Upper lobe of left lung (tissue), 4 donors: ENCODE measurements around the gene RBM42.

Experiments used
- POLR2AphosphoS5 ChIP-seq, 2 donors: sonication (generic); formaldehyde crosslinking; IDR thresholded peaks; one replicate each; pipeline ENCODE4 v1.5.1; 2017; ENCODE audit warnings: antibody characterized with exemption in 2 of 2
- TF ChIP-seq, protein P1 (sequence below), 6 experiments: fragments of 450-650 bp in 4 of 6; fragments of 200-600 bp in 2 of 6; sonication (generic) in 2 of 6; IDR thresholded peaks; one replicate each; pipeline ENCODE4 v1.5.1; 2016 to 2019; ENCODE audit warnings: antibody characterized with exemption in 6 of 6

GRCh38 chr19:35656700-35657099 lies 27.9 kb downstream of the RBM42 start:
- TF ChIP-seq, protein P1, sequence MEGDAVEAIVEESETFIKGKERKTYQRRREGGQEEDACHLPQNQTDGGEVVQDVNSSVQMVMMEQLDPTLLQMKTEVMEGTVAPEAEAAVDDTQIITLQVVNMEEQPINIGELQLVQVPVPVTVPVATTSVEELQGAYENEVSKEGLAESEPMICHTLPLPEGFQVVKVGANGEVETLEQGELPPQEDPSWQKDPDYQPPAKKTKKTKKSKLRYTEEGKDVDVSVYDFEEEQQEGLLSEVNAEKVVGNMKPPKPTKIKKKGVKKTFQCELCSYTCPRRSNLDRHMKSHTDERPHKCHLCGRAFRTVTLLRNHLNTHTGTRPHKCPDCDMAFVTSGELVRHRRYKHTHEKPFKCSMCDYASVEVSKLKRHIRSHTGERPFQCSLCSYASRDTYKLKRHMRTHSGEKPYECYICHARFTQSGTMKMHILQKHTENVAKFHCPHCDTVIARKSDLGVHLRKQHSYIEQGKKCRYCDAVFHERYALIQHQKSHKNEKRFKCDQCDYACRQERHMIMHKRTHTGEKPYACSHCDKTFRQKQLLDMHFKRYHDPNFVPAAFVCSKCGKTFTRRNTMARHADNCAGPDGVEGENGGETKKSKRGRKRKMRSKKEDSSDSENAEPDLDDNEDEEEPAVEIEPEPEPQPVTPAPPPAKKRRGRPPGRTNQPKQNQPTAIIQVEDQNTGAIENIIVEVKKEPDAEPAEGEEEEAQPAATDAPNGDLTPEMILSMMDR (IDR thresholded peaks at IDR 0.05): no peak
- TF ChIP-seq POLR2AphosphoS5 (IDR thresholded peaks at IDR 0.05): no peak
